SKM-1 treated with dmso at 0.1 percent for 144 hours (cell line): ENCODE data around the gene SLC33A1.
"Not testable (repeated sequence)": the region's sequence is repeated elsewhere in the genome, so short reads cannot be mapped to it uniquely, and the experiment has no call there.

Experiments used
- DNase-seq: peaks from one replicate; lab custom pipeline; 2025; ENCODE audit not compliant: unreplicated experiment; lab: John Stamatoyannopoulos, UW

SLC33A1 gene

GRCh38 chr3:155862290-155862982, 8.2 kb upstream of the SLC33A1 start:
- DNase-seq: not testable (repeated sequence)

- no peak for DNase-seq
Observed at GRCh38 chr3:155861476-155862183, 7.4 kb upstream of the SLC33A1 start.

- not testable (repeated sequence) for DNase-seq
Observed at GRCh38 chr3:155860424-155860823, 6.2 kb upstream of the SLC33A1 start.

- DNase-seq: no peak
Observed at GRCh38 chr3:155859859-155860258, 5.6 kb upstream of the SLC33A1 start.

- DNase-seq: no peak
Observed at GRCh38 chr3:155853214-155854140, 750 bp downstream of the SLC33A1 start.

- no peak for DNase-seq
Observed at GRCh38 chr3:155852341-155852740, 1.9 kb downstream of the SLC33A1 start.

GRCh38 chr3:155849404-155849803, 4.8 kb downstream of the SLC33A1 start:
- DNase-seq: not testable (repeated sequence)

GRCh38 chr3:155847993-155848392, 6.2 kb downstream of the SLC33A1 start:
- no peak for DNase-seq

- DNase-seq: no peak
Observed at GRCh38 chr3:155846119-155846518, 8.1 kb downstream of the SLC33A1 start.

GRCh38 chr3:155843569-155843968, 10.7 kb downstream of the SLC33A1 start:
- no peak for DNase-seq

- no peak for DNase-seq
Observed at GRCh38 chr3:155835341-155836071, 18.7 kb downstream of the SLC33A1 start.

- DNase-seq: not testable (repeated sequence)
Observed at GRCh38 chr3:155828490-155829098, 25.6 kb downstream of the SLC33A1 start.

GRCh38 chr3:155815030-155815545, 39.1 kb downstream of the SLC33A1 start:
- no peak for DNase-seq

- DNase-seq: not testable (repeated sequence)
Observed at GRCh38 chr3:155813224-155813623, 41.0 kb downstream of the SLC33A1 start.

- DNase-seq: no peak
Observed at GRCh38 chr3:155809181-155809580, 45.0 kb downstream of the SLC33A1 start.

- no peak for DNase-seq
Observed at GRCh38 chr3:155807823-155808222, 46.4 kb downstream of the SLC33A1 start.

- peak; percentile 57 for DNase-seq
Observed at GRCh38 chr3:155805802-155806618, 48.2 kb downstream of the SLC33A1 start, which contains the start of gene C3orf33. Gene C3orf33, minus strand, starts transcription at chr3:155806278. Its CDS starts 26 bp downstream, at chr3:155806252.

- DNase-seq: peak; percentile 57
Observed at GRCh38 chr3:155805204-155805801, 48.9 kb downstream of the SLC33A1 start.

- no peak for DNase-seq
Observed at GRCh38 chr3:155804323-155804722, 49.9 kb downstream of the SLC33A1 start.
